ENCODE measurements around the gene AMBN.

GRCh38 chr4:70600305-70600704, 8.2 kb downstream of the AMBN start:
- no peak for TF ChIP-seq TAF1 (IDR thresholded peaks at IDR 0.05; ENCODE audit: low read depth, low read length)
- TF ChIP-seq POLR2AphosphoS5 (IDR thresholded peaks at IDR 0.05; ENCODE audit: low read depth, low read length): no peak
- TF ChIP-seq POLR2A (IDR thresholded peaks at IDR 0.05; ENCODE audit: low read depth, low read length): no peak
- no peak for TF ChIP-seq POU2F2 (IDR thresholded peaks at IDR 0.05; ENCODE audit: low read depth, low read length)

Measured in GM12891 (cell line).